Stimulated activated CD4-positive, alpha-beta T cell treated with anti-CD3 and anti-CD28 coated beads, Interleukin-12 subunit alpha, Interleukin-12 subunit beta, amount 100 ng/mL, for 4 hours (primary cell): ENCODE data around the gene HAPLN1.

Experiments
- DNase-seq: peaks from one replicate; pipeline ENCODE4 v3.0.0-alpha.2; 2020

Gene HAPLN1

GRCh38 chr5:83633285-83633684, 87.4 kb downstream of the HAPLN1 start:
- no peak for DNase-seq

- DNase-seq = no peak
Measured at GRCh38 chr5:83632874-83633273, 87.8 kb downstream of the HAPLN1 start.

- no peak for DNase-seq
Measured at GRCh38 chr5:83628360-83628759, 92.3 kb downstream of the HAPLN1 start.

GRCh38 chr5:83614841-83615240, 105.8 kb downstream of the HAPLN1 start:
- no peak for DNase-seq

GRCh38 chr5:83608122-83608521, 112.5 kb downstream of the HAPLN1 start:
- DNase-seq = no peak

GRCh38 chr5:83595217-83595616, 125.4 kb downstream of the HAPLN1 start:
- DNase-seq = no peak

- DNase-seq = no peak
Measured at GRCh38 chr5:83590966-83591365, 129.7 kb downstream of the HAPLN1 start.

- DNase-seq = no peak
Measured at GRCh38 chr5:83589786-83590185, 130.9 kb downstream of the HAPLN1 start.
